PC-3 (cell line): ENCODE measurements around the gene SH3BP5L.

Source experiments
- CTCF ChIP-seq: fragments of 300-600 bp; sonication (generic); conservative IDR thresholded peaks from 2 replicates; pipeline ENCODE4 v1.5.1; 2017; ENCODE audit warnings: antibody characterized with exemption, low read depth, mild to moderate bottlenecking, low read length
- EZH2 ChIP-seq: fragments of 300-600 bp; sonication (generic); IDR thresholded peaks from one replicate; pipeline ENCODE4 v1.6.1; 2017; ENCODE audit warnings: antibody characterized with exemption, mild to moderate bottlenecking, low read length; ENCODE audit not compliant: unreplicated experiment

GRCh38 chr1:248822148-248823032, 3.3 kb downstream of the SH3BP5L start:
- TF ChIP-seq CTCF (no peak), EZH2 (no peak)
